Cardiac fibroblast (primary cell): ENCODE data around the gene LRIT1.

Experiments used
- DNase-seq, 2 donors: peaks; one replicate each; pipeline versions ENCODE4 v3.0.0 to v3.0.0-alpha.2; 2010; ENCODE audit warnings: low read depth in 2 of 2
- H3K4me3 ChIP-seq, 2 donors: replicated peaks in 1 of 2; 1 replicate in 1 of 2; 2 replicates in 1 of 2; pipeline ENCODE4 v1.5.1; 2011; ENCODE audit warnings: low read depth in 2 of 2, low read length in 2 of 2, mild to moderate bottlenecking in 2 of 2, moderate library complexity in 1 of 2
- CTCF ChIP-seq: IDR thresholded peaks from one replicate; pipeline ENCODE4 v1.5.1; 2011; ENCODE audit warnings: low read depth, mild to moderate bottlenecking, low read length, inconsistent platforms

LRIT1 gene

GRCh38 chr10:84237199-84238051 lies 3.9 kb downstream of the LRIT1 start:
- no peak for TF ChIP-seq CTCF
- no peak overlapping the region for H3K4me3 ChIP-seq
- no peak for DNase-seq

- TF ChIP-seq CTCF: no peak
- H3K4me3 ChIP-seq: no peak overlapping the region
- DNase-seq: no peak
Measured at GRCh38 chr10:84236807-84237198, 4.5 kb downstream of the LRIT1 start.

GRCh38 chr10:84235096-84235495 lies 6.2 kb downstream of the LRIT1 start:
- DNase-seq: no peak
- TF ChIP-seq CTCF: no peak
- H3K4me3 ChIP-seq: no peak overlapping the region

- TF ChIP-seq CTCF: no peak
- no peak overlapping the region for H3K4me3 ChIP-seq
- DNase-seq: no peak
Measured at GRCh38 chr10:84234479-84234878, 6.9 kb downstream of the LRIT1 start.

- no peak overlapping the region for H3K4me3 ChIP-seq
- DNase-seq: no peak
- TF ChIP-seq CTCF: no peak
Measured at GRCh38 chr10:84233940-84234339, 7.4 kb downstream of the LRIT1 start.

GRCh38 chr10:84232376-84232775 lies 9.0 kb downstream of the LRIT1 start:
- DNase-seq: no peak
- no peak for TF ChIP-seq CTCF
- no peak overlapping the region for H3K4me3 ChIP-seq

GRCh38 chr10:84230359-84230758 lies 11.0 kb downstream of the LRIT1 start:
- TF ChIP-seq CTCF: no peak
- no peak for DNase-seq
- no peak overlapping the region for H3K4me3 ChIP-seq
